NCI-H146 (cell line): ENCODE results near the gene SPTBN2.

Source experiments
- DNase-seq: peaks from one replicate; lab custom pipeline; 2025; lab: John Stamatoyannopoulos, UW

The SPTBN2 gene

GRCh38 chr11:66638177-66639065 lies 90.6 kb downstream of the SPTBN2 start, which contains the start of gene RBM4:
RBM4 (plus strand) TSS chr11:66638703; CDS start chr11:66639712, 1,009 bp downstream.
- DNase-seq = peak; percentile 99

DNA sequence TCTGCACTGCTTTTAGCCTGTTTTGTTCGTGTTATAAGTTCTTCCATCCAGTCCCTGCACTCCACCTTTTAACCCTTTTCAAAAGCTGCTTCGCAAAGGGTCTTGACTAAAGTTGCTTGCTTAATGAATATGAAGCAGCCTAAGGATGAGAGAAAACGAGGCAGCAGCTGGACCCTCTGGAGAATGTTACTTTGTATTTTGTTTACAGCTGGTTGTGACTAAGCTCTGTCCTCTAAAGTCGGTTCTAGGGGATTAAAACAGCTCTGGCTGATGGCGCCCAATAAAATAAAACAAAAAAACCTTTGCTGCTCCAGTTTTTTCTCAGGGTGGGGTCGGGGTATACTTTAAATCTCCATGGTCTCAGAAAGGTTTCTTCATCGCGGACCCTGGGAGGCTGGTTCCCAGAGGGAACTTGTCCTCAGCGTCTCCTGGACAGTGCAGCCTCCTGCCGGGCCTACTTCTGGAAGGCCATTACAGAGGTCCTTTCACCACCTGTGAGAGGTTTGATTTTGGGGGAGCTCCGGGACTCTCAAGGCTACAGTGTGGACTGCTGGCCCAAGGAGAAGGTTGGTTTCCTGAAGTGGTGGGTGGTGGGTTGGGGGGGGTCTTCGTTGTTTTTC lies 91.3 kb downstream of the SPTBN2 start:
- DNase-seq = no peak

DNA sequence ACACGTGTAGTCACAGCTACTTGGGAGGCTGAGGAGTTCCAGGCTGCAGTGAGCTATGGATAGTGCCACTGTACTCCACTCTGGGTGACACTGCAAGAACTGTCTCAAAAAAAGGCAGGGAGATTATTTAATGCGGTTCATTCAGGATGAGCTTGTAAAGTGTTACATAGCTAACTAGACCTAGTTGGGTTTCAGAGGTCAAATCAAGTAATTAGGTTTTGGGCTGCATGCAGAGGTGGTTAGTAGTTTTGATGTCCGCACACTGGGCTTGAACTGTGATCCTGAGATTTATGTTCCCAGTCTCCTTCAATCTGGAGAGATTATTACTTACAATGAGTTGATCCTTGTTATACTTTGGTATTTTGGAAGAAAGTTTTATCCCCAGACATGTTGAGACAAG lies 92.6 kb downstream of the SPTBN2 start:
- no peak for DNase-seq
